GM18507 (cell line): ENCODE results near the gene THSD4.
"Not testable (repeated sequence)": the region's sequence is repeated elsewhere in the genome, so short reads cannot be mapped to it uniquely, and the experiment has no call there.

ENCODE experiments used
- DNase-seq: peaks from one replicate; pipeline ENCODE4 v3.0.0; 2011; ENCODE audit warnings: low read depth; ENCODE audit not compliant: insufficient read length; ENCODE audit errors: extremely low spot score
- FAIRE-seq: peaks from 2 replicates; lab custom pipeline; 2011; peaks lifted over from hg19 to GRCh38; lab: Jason Lieb, UNC

Gene THSD4

GRCh38 chr15:71659730-71660067 lies 544.4 kb downstream of the THSD4 start:
- no peak for FAIRE-seq
- DNase-seq, result no peak

DNA sequence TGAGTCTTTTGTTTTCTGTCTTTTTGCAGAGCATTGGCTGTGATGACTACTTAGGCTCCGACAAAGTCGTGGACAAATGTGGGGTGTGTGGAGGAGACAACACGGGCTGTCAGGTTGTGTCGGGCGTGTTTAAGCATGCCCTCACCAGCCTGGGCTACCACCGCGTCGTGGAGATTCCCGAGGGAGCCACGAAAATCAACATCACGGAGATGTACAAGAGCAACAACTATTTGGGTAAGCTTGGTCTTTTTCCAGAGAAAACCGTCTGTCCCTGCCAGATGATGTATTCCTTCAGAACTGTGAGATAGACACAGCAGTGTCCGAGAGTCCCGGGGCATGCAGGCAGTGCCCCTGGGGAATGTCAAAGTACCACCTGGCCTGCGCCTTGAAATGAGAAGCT lies 545.2 kb downstream of the THSD4 start:
- FAIRE-seq (no peak), DNase-seq (no peak)

- DNase-seq, result no peak
- FAIRE-seq, result no peak
Observed at GRCh38 chr15:71662306-71662705, 547.0 kb downstream of the THSD4 start.

- FAIRE-seq, result no peak
- DNase-seq, result no peak
Observed at GRCh38 chr15:71664622-71665021, 549.4 kb downstream of the THSD4 start.

- DNase-seq (no peak), FAIRE-seq (no peak)
Observed at GRCh38 chr15:71666763-71667620, 551.7 kb downstream of the THSD4 start.

DNA sequence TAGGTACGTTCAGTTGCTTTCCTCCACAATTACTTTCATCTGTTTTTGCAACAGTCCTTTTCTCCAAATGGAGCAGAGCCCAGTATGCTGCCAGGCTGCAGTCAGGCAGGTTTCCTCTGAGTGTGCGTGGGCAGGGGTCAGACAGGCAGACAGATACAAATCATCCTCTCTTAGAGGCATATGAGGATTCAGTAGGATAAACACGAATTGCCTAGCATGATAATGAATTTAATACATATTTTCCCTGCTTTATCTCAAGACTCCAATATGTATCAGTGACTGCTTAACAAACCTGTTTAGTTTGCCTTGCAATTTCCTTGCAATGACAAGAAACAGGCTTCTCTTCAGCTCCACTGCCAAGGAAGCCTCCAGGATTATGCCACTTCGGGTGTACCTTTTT lies 554.4 kb downstream of the THSD4 start:
- no peak for DNase-seq
- FAIRE-seq, result no peak

- FAIRE-seq, DNase-seq: not testable (repeated sequence)
Observed at GRCh38 chr15:71670222-71670621, 555.0 kb downstream of the THSD4 start.

DNA sequence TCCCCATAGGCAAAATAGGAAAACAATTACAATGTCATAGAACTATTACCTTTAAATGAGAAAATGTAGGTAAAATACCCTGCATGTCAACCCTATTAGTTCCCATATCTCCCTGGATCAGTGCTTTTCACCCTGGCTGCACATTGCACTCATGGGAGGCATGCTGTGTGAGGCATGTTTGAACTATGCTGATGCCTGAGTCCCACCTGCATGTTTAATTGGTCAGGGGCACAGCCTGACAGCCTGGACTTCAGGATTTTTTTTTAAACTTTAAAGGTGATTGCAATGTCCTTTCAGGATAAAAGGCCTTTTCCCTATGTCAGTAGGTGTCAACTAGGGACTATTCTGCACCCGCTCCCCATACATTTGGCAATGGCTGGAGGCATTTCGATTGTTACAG lies 559.1 kb downstream of the THSD4 start:
- DNase-seq (no peak), FAIRE-seq (no peak)

DNA sequence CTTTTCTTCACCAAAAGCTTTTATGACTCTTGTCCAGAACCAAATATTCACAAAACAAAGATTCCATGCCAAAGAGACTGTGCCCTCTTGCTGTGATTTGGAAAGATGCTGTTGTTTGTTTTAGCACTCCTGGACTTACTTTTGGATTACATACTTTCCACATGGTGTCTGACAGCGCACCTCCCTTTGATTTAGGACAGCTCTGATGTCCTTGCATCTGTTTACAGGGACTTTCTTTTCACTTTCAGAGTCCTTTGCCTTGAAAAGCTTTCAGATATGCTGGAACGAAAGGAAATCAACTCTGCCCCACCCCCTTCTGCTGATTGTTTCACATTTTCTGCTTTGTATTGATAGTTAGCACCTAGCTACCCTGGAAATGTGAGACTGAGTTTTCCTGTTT lies 562.1 kb downstream of the THSD4 start:
- no peak for DNase-seq
- FAIRE-seq, result no peak

DNA sequence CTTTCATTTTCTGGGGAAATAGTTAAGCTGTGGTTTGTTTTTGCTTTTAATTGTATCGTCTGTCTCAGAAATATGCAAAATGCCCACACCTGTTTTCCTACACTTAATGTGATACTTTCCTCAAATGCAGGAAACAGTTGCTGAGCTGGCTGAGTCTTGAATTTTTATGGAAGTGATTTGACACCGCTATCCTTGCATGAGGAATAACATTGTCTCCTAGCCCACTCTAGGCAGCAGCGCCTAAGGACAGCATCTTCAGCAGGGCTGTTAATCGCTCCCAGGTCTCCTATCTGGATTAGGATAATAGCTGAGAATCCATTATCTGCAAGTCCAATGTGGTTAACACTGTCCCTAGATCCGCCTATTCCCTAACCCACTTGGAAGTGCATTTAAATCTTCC lies 562.5 kb downstream of the THSD4 start:
- DNase-seq (no peak), FAIRE-seq (no peak)

DNA sequence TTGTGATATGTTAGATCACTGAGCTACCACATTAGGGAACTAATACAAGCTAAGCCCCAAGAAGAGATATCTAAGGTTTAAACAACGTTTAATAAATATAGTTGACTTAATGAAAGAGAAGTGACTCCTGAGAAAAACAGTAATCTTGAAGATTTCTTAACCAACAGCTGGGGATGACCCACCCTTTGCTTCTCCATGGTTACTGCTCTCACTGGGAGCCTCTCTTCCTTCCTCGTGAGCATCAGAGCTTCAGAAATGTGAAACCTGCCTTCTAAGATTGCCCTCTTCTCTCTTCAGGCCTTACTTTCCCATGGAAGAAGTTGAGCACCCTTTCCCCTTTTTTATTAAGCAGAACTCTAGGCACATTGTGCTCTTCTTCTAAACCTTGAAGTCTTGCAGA lies 562.9 kb downstream of the THSD4 start:
- no peak for FAIRE-seq

GRCh38 chr15:71678605-71679004 lies 563.3 kb downstream of the THSD4 start:
- DNase-seq (no peak), FAIRE-seq (no peak)

More for the DNA sequence above, 562.9 kb downstream of the THSD4 start:
- DNase-seq, result no peak

DNA sequence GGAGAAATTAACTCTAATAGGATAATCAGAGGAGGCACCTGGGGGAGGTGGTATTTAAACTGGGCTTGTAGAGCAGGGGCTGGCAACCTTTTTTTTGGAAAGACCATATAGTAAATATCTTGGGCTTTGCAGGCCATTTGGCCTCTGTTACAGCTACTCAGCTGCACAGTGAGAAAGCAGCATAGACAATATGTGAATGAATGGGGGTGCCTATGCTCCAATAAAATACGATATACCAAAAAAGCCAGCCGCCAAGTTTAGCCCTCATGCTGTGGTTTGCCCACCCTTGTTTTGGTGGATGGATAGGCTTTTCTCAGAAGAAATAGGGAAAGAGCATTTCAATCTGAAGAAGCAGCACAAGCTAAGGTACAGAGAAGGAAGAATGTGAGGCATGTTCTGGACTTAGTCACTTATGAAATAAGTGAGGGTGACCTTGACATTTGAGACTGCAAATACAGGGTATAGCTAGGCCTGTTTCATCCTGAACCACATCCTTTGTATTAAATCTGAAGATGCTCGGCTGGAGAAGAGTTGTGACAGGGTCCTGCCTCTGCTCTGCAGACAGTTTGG lies 564.0 kb downstream of the THSD4 start:
- no peak for FAIRE-seq
- no peak for DNase-seq

GRCh38 chr15:71679793-71680353 lies 564.6 kb downstream of the THSD4 start:
- DNase-seq (no peak), FAIRE-seq (no peak)

DNA sequence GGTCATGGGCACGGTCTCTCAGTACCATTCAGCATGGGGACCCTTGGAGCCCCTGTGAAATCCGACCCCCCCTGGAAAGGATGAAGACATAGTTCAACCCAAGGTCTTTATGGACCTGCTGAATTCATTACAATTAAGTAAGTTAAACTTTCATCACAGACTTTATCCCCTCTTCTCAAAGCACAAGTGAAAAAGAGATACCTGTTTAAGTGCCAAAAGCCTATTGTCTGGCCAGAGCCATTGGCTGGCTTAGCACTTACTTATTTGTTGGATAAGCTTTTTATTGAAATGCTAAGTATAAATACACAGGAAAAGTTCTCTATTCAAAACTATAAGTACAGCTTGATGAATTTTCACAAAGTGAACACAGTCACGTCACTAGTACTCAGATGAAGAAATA lies 566.7 kb downstream of the THSD4 start:
- DNase-seq, result no peak
- no peak for FAIRE-seq

DNA sequence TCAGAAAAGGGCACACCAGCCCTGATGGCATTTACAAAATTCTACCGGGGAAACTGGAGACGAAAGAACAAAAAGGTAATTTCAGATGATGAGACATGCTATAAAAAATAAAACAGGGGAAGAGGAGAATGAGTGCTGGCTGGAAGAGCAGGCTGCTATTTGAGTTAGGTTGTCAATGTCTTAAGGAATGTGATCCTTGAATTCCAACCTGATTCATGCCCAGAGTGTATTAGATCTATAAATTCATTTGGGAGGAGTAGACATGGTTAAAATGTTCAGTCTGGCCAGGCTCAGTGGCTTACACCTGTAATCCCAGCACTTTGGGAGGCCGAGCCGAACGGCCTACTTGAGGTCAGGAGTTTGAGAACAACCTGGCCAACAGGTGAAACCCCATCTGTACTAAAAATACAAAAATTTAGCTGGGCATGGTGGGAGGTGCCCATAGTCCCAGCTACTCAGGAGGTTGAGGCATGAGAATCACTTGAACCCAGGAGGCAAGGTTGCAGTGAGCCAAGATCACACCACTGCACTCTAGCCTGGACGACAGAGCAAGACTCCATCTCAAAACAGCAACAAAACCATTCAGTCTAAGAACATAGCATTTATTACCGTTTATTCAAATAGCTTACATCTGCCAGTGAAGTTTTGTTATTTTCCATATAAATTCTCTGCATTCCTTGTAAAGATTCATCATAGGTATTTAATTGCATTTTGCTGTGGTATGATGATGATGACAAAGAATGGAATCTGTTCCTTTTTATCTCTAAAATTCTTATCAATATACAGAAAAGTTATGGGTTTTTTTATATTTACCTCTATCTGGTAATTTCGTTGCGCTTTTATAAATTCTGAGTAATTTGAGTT lies 568.4 kb downstream of the THSD4 start:
- no peak for DNase-seq
- FAIRE-seq, result no peak

DNA sequence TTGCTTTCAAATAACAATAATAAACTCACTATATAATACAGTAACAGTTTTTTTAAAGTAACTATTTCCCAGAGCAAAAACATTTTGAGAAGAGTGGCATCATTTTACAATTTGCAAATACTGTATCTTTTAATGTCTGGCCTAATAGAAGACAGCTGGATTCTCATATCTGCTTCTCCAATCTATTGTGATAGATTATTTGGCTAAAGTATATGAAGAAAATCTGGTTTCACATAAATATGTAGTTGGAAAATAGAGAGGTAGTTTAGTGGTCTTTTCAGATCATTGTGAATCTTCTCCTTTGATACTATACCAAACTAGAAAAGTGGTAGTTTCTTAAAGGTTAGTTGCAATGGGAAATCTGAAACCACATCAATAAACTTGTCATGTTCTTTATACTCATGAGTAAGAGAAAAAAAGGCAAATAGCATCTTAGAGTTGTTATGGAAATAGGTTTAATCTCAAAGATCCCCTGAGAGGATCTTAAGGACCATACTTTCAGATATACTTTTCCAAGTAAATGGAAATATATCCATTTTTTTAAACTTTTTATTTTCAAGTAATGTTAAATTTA lies 570.2 kb downstream of the THSD4 start:
- no peak for FAIRE-seq

GRCh38 chr15:71686221-71687050 lies 571.2 kb downstream of the THSD4 start:
- no peak for FAIRE-seq

More for the DNA sequence above, 570.2 kb downstream of the THSD4 start:
- no peak for DNase-seq

GRCh38 chr15:71687902-71688508 lies 572.7 kb downstream of the THSD4 start:
- no peak for FAIRE-seq
- no peak for DNase-seq

More at GRCh38 chr15:71686221-71687050, 571.2 kb downstream of the THSD4 start:
- DNase-seq, result no peak
